Fibroblast of lung (primary cell): ENCODE results near the gene KIF13A.

Source experiments
- CTCF ChIP-seq, 2 donors: IDR thresholded peaks in 1 of 2; conservative IDR thresholded peaks in 1 of 2; 1 replicate in 1 of 2; 2 replicates in 1 of 2; pipeline ENCODE4 v1.5.1; 2011 to 2012; ENCODE audit warnings: low read length in 2 of 2, control low read depth in 1 of 2, inconsistent platforms in 1 of 2, low read depth in 1 of 2, mild to moderate bottlenecking in 1 of 2
- EZH2 ChIP-seq: IDR thresholded peaks from 2 replicates; pipeline ENCODE4 v1.5.1; 2012; ENCODE audit warnings: low read length, control low read depth, mild to moderate bottlenecking; ENCODE audit errors: missing control alignments

- TF ChIP-seq CTCF (conservative IDR thresholded peaks at IDR 0.05 in 1 of 2, IDR thresholded peaks at IDR 0.05 in 1 of 2; ENCODE audit: low read depth in 1 of 2, low read length in 2 of 2) (no peak), EZH2 (no peak)
These were observed 92.5 kb downstream of the KIF13A start for GRCh38 chr6:17894905-17895304.
